T-cell (primary cell): ENCODE measurements around the gene CAMK2N2. TPM values are rescaled to one million over a fixed set of nuclear protein-coding genes. Genes with fewer than 3 reads are reported as not detected.

Source experiments
- ATAC-seq, 4 experiments: fragments of 200-7000 bp in 3 of 4; fragments of 150-1000 bp in 1 of 4; cut with Tn5 transposase; replicated peaks in 1 of 4; 1 replicate in 3 of 4; 2 replicates in 1 of 4; pipeline ENCODE4 v1.10.0; 2021; ENCODE audit warnings: moderate library complexity in 3 of 4, mild to moderate bottlenecking in 2 of 4, moderate number of reproducible peaks in 1 of 4
- CTCF ChIA-PET, 2 donors: fragments of 300-600 bp; sonication (Branson Sonifier 250); formaldehyde crosslinking; loops; one replicate each; lab custom pipeline; 2022; ENCODE audit warnings: antibody characterized with exemption in 2 of 2; lab: Charles Lee
- POLR2A ChIA-PET, 2 donors: fragments of 300-600 bp; sonication (Branson Sonifier 250); formaldehyde crosslinking; loops; one replicate each; lab custom pipeline; 2022; ENCODE audit warnings: antibody characterized with exemption in 2 of 2; lab: Charles Lee
- DNase-seq, 35 experiments: peaks; one replicate each; pipeline versions ENCODE4 v3.0.0 to v3.0.0-alpha.2; 2013 to 2023
- H3K27ac ChIP-seq: one replicate; pipeline ENCODE4 v1.5.1; 2013; ENCODE audit warnings: low read length
- H3K27me3 ChIP-seq, 2 experiments: replicated peaks in 1 of 2; 1 replicate in 1 of 2; 2 replicates in 1 of 2; pipeline versions ENCODE4 v1.6.1 to v1.7.0; 2013; ENCODE audit warnings: low read length in 1 of 2, mixed read lengths in 1 of 2; ENCODE audit not compliant: control insufficient read depth in 2 of 2, insufficient read depth in 2 of 2; ENCODE audit errors: extremely low read depth in 1 of 2
- H3K36me3 ChIP-seq, 2 donors: 1 replicate in 1 of 2; 2 replicates in 1 of 2; pipeline versions ENCODE4 v1.6.1 to v1.7.0; 2013; ENCODE audit warnings: low read length in 1 of 2; ENCODE audit not compliant: control insufficient read depth in 2 of 2, insufficient read depth in 1 of 2; ENCODE audit errors: extremely low read depth in 1 of 2
- H3K4me1 ChIP-seq, 2 experiments: 1 replicate in 1 of 2; 2 replicates in 1 of 2; pipeline versions ENCODE4 v1.6.1 to v1.7.0; 2013; ENCODE audit warnings: low read length in 2 of 2, mixed read lengths in 1 of 2; ENCODE audit not compliant: insufficient read depth in 2 of 2, control insufficient read depth in 1 of 2; ENCODE audit errors: extremely low read depth in 1 of 2
- H3K4me3 ChIP-seq, 2 donors: 1 replicate in 1 of 2; 2 replicates in 1 of 2; pipeline versions ENCODE4 v1.5.1 to v1.7.0; 2013; ENCODE audit warnings: mild to moderate bottlenecking in 2 of 2, low read length in 1 of 2, moderate library complexity in 1 of 2; ENCODE audit not compliant: control insufficient read depth in 1 of 2; ENCODE audit errors: extremely low read depth in 1 of 2
- H3K9me3 ChIP-seq: 2 replicates; pipeline ENCODE4 v1.7.0; 2013
- H3K27ac Mint-ChIP-seq, 2 donors: one replicate each; pipeline ENCODE4 v1.8.0; 2020 to 2021; ENCODE audit warnings: mild to moderate bottlenecking in 2 of 2, mixed read lengths in 2 of 2
- H3K27me3 Mint-ChIP-seq, 2 donors: one replicate each; pipeline ENCODE4 v1.8.0; 2021 to 2022; ENCODE audit warnings: mixed read lengths in 2 of 2
- H3K36me3 Mint-ChIP-seq: one replicate; pipeline ENCODE4 v1.8.0; 2021; ENCODE audit warnings: mixed read lengths
- H3K4me1 Mint-ChIP-seq, 3 donors: one replicate each; pipeline ENCODE4 v1.8.0; 2020 to 2022; ENCODE audit warnings: mixed read lengths in 3 of 3, mild to moderate bottlenecking in 1 of 3
- H3K4me3 Mint-ChIP-seq, 3 donors: one replicate each; pipeline ENCODE4 v1.8.0; 2020 to 2022; ENCODE audit warnings: mild to moderate bottlenecking in 3 of 3, mixed read lengths in 3 of 3, moderate library complexity in 3 of 3
- H3K9me3 Mint-ChIP-seq, 3 donors: one replicate each; pipeline ENCODE4 v1.8.0; 2020 to 2022; ENCODE audit warnings: mixed read lengths in 3 of 3
- WGBS: methylation state at CpG from one replicate; pipeline ENCODE4 v1.1.5; 2013; ENCODE audit warnings: missing lambda C conversion rate; ENCODE audit not compliant: insufficient coverage; 5-methylcytosine and 5-hydroxymethylcytosine counted together
- total RNA-seq, 35 experiments: library from RNA in 6 of 35; stranded (reverse) in 6 of 35; fragments of 120-200 nt in 1 of 35; gene quantifications; one replicate each; pipeline versions ENCODE4 v1.2.1 to v1.2.4 and lab custom pipeline; 2013 to 2026

CAMK2N2 gene
- total RNA-seq, 5 donors from 2014 or later (not counting 1 experiment from before 2014, with no cell fraction given), result 0.19 TPM; not detected in 4

- peaks cover 13% of the 10 kb centered on the region for H3K36me3 Mint-ChIP-seq
- H3K4me3 ChIP-seq, result no peak overlapping the region
- no peak overlapping the region for H3K4me3 Mint-ChIP-seq
- no peak overlapping the region for H3K27ac Mint-ChIP-seq
- CTCF ChIA-PET, result interaction anchor here in 1 of 2 donors (0.6 kb wide), 2 partner anchors 8 to 11 kb away, joined by 3 read pairs; no protein-coding TSS in a partner anchor
- H3K9me3 Mint-ChIP-seq, result no peaks in the 10 kb centered on the region
- no peaks in the 10 kb centered on the region for H3K4me1 ChIP-seq
- H3K4me1 Mint-ChIP-seq, result peaks cover 0 to 10% (median 0%) of the 10 kb centered on the region in 3 donors
- no peak overlapping the region for H3K27ac ChIP-seq
- H3K9me3 ChIP-seq, result no peaks in the 10 kb centered on the region
- WGBS, result 80% methylated on average over 10 of the region's 13 CpGs
- POLR2A ChIA-PET, result no interaction called here
- DNase-seq (no peak), ATAC-seq (no peak)
- H3K36me3 ChIP-seq, result peaks cover 7 to 14% of the 10 kb centered on the region in 2 donors
- H3K27me3 ChIP-seq, result peaks cover 0 to 18% of the 10 kb centered on the region in 2 experiments
- H3K27me3 Mint-ChIP-seq, result no peaks in the 10 kb centered on the region
These were observed 23.0 kb downstream of the CAMK2N2 start for GRCh38 chr3:184238246-184238818.

- ChIA-PET POLR2A (no interaction called here), CTCF (interaction anchor here in 1 of 2 donors (0.6 kb wide), 2 partner anchors 8 to 10 kb away, joined by 3 read pairs; no protein-coding TSS in a partner anchor)
- no peak for DNase-seq
- Mint-ChIP-seq H3K9me3 (no peaks in the 10 kb centered on the region), H3K4me3 (no peak overlapping the region), H3K4me1 (peaks cover 0 to 10% (median 0%) of the 10 kb centered on the region in 3 donors), H3K36me3 (peaks cover 8% of the 10 kb centered on the region), H3K27ac (no peak overlapping the region), H3K27me3 (peaks cover 0 to 2% of the 10 kb centered on the region in 2 donors)
- H3K4me3 ChIP-seq, result no peak overlapping the region
- H3K36me3 ChIP-seq, result peaks cover 5 to 9% of the 10 kb centered on the region in 2 donors
- H3K9me3 ChIP-seq, result no peaks in the 10 kb centered on the region
- WGBS, result 50% methylated on average over 1 of the region's 1 CpG
- H3K27me3 ChIP-seq, result peaks cover 1 to 22% of the 10 kb centered on the region in 2 experiments
- no peaks in the 10 kb centered on the region for H3K4me1 ChIP-seq
- no peak for ATAC-seq
- H3K27ac ChIP-seq, result no peak overlapping the region
These were observed 23.5 kb downstream of the CAMK2N2 start for GRCh38 chr3:184237807-184238206.

- Histone ChIP-seq H3K4me3 (no peak overlapping the region), H3K36me3 (peaks cover 0 to 3% of the 10 kb centered on the region in 2 donors), H3K27me3 (peaks cover 2 to 28% of the 10 kb centered on the region in 2 experiments), H3K4me1 (no peaks in the 10 kb centered on the region), H3K9me3 (no peaks in the 10 kb centered on the region), H3K27ac (no peak overlapping the region)
- DNase-seq (no peak), ATAC-seq (no peak)
- H3K27me3 Mint-ChIP-seq, result peaks cover 5 to 8% of the 10 kb centered on the region in 2 donors
- POLR2A ChIA-PET, result interaction anchor here in 1 of 2 donors (0.5 kb wide), 1 partner anchor 16 kb away, joined by 3 read pairs; no protein-coding TSS in a partner anchor
- H3K4me3 Mint-ChIP-seq, result no peak overlapping the region
- no peak overlapping the region for H3K27ac Mint-ChIP-seq
- peaks cover 0 to 10% (median 0%) of the 10 kb centered on the region in 3 donors for H3K4me1 Mint-ChIP-seq
- H3K9me3 Mint-ChIP-seq, result no peaks in the 10 kb centered on the region
- peaks cover 2% of the 10 kb centered on the region for H3K36me3 Mint-ChIP-seq
- CTCF ChIA-PET, result no interaction called here
- WGBS, result 76% methylated on average over 3 of the region's 7 CpGs
These were observed 24.1 kb downstream of the CAMK2N2 start for GRCh38 chr3:184237211-184237610.

- Histone ChIP-seq H3K4me3 (no peak overlapping the region), H3K9me3 (no peaks in the 10 kb centered on the region), H3K27ac (no peak overlapping the region), H3K27me3 (peaks cover 5 to 32% of the 10 kb centered on the region in 2 experiments), H3K4me1 (no peaks in the 10 kb centered on the region), H3K36me3 (no peaks in the 10 kb centered on the region)
- POLR2A ChIA-PET, result interaction anchor here in 1 of 2 donors (0.5 kb wide), 1 partner anchor 16 kb away, joined by 3 read pairs; no protein-coding TSS in a partner anchor
- WGBS, result no CpG with 5 or more reads among the region's 3 CpGs
- Mint-ChIP-seq H3K27me3 (peaks cover 10 to 14% of the 10 kb centered on the region in 2 donors), H3K36me3 (no peaks in the 10 kb centered on the region), H3K4me1 (peaks cover 0 to 12% (median 1%) of the 10 kb centered on the region in 3 donors), H3K27ac (no peak overlapping the region), H3K4me3 (no peak overlapping the region), H3K9me3 (no peaks in the 10 kb centered on the region)
- ATAC-seq (no peak), DNase-seq (no peak)
- CTCF ChIA-PET, result interaction anchor here in 1 of 2 donors (1.0 kb wide), 1 partner anchor 10 kb away, joined by 3 read pairs; no protein-coding TSS in a partner anchor
These were observed 24.7 kb downstream of the CAMK2N2 start for GRCh38 chr3:184236636-184237035.

DNA sequence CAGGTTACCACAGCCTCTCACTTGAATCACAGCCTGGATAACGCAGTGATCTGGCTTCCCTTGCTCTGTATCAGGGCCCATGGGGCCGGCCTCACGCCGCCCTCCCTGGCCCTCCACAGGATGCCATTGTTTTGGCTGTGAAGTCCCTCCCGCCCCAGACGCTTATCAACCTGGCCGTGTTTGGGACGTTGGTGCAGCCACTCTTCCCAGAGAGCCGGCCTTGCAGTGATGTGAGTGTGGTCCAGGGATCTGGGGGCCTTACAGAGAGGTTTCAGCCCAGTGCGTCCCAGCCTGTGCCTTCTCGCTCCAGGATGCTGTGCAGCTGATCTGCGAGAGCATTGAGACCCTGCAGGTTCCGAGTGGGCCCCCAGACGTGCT, 25.3 kb downstream of the CAMK2N2 start:
- ATAC-seq (no peak), DNase-seq (no peak)
- no peaks in the 10 kb centered on the region for H3K36me3 Mint-ChIP-seq
- no peaks in the 10 kb centered on the region for H3K36me3 ChIP-seq
- H3K27ac Mint-ChIP-seq, result no peak overlapping the region
- peaks cover 5 to 18% (median 7%) of the 10 kb centered on the region in 3 donors for H3K4me1 Mint-ChIP-seq
- no peaks in the 10 kb centered on the region for H3K9me3 ChIP-seq
- H3K4me1 ChIP-seq, result peaks cover 0 to 1% of the 10 kb centered on the region in 2 experiments
- H3K4me3 ChIP-seq, result no peak overlapping the region
- H3K4me3 Mint-ChIP-seq, result no peak overlapping the region
- peaks cover 8 to 38% of the 10 kb centered on the region in 2 experiments for H3K27me3 ChIP-seq
- H3K27me3 Mint-ChIP-seq, result peaks cover 16 to 20% of the 10 kb centered on the region in 2 donors
- H3K9me3 Mint-ChIP-seq, result no peaks in the 10 kb centered on the region
- ChIA-PET POLR2A (no interaction called here), CTCF (interaction anchor here in 1 of 2 donors (1.0 kb wide), 1 partner anchor 9 kb away, joined by 3 read pairs; no protein-coding TSS in a partner anchor)
- 77% methylated on average over 14 of the region's 14 CpGs for WGBS
- no peak overlapping the region for H3K27ac ChIP-seq

DNA sequence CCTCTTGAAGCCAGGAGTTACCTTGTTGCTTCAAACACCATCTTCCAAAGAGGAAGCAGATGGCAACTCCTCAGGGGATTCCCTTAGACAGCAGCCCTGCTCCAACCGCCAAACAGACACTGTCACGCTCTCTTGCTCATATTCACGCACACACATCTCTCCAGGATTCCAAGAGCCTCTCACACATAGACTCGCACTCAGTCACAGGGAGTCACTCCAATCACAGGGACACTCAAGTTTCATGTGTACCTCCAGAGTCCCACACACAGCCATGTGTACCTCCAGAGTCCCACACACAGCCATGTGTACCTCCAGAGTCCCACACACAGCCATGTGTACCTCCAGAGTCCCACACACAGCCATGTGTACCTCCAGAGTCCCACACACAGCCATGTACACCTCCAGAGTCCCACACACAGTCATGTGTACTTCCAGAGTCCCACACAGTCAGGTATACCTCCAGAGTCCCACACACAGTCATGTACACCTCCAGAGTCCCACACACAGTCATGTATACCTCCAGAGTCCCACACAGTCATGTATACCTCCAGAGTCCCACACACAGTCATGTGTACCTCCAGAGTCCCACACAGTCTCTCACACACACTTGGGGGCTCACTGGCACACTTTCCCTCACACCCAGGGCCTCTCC, 25.8 kb downstream of the CAMK2N2 start:
- H3K36me3 ChIP-seq, result no peaks in the 10 kb centered on the region
- H3K4me3 ChIP-seq, result no peak overlapping the region
- ChIA-PET POLR2A (no interaction called here), CTCF (interaction anchor here in 1 of 2 donors (1.0 kb wide), 1 partner anchor 9 kb away, joined by 3 read pairs; no protein-coding TSS in a partner anchor)
- Mint-ChIP-seq H3K27ac (no peak overlapping the region), H3K4me3 (no peak overlapping the region), H3K4me1 (peaks cover 8 to 20% (median 10%) of the 10 kb centered on the region in 3 donors), H3K36me3 (no peaks in the 10 kb centered on the region), H3K27me3 (peaks cover 19 to 23% of the 10 kb centered on the region in 2 donors), H3K9me3 (no peaks in the 10 kb centered on the region)
- H3K27me3 ChIP-seq, result peaks cover 8 to 41% of the 10 kb centered on the region in 2 experiments
- no peak for DNase-seq
- H3K9me3 ChIP-seq, result no peaks in the 10 kb centered on the region
- peaks cover 0 to 4% of the 10 kb centered on the region in 2 experiments for H3K4me1 ChIP-seq
- no peak overlapping the region for H3K27ac ChIP-seq
- no peak for ATAC-seq
- WGBS, result 88% methylated on average over 3 of the region's 4 CpGs
